Left ventricle myocardium inferior (tissue), 1 donor: Measurements from ENCODE around the gene SMLR1. TPM values are rescaled to one million over a fixed set of nuclear protein-coding genes. Genes with fewer than 3 reads are reported as not detected.

Experiments
- DNase-seq: peaks from one replicate; pipeline ENCODE4 v3.0.0-alpha.2; 2020
- H3K27ac ChIP-seq: fragments of 200-600 bp; replicated peaks from 2 replicates; pipeline ENCODE4 v1.8.0; 2021
- H3K27me3 ChIP-seq: fragments of 200-600 bp; 2 replicates; pipeline ENCODE4 v1.8.0; 2021; ENCODE audit warnings: low read depth
- H3K36me3 ChIP-seq: fragments of 200-600 bp; 2 replicates; pipeline ENCODE4 v1.8.0; 2021
- H3K4me1 ChIP-seq: fragments of 200-600 bp; 2 replicates; pipeline ENCODE4 v1.8.0; 2021
- H3K4me3 ChIP-seq: fragments of 200-600 bp; 2 replicates; pipeline ENCODE4 v1.8.0; 2021; ENCODE audit warnings: mild to moderate bottlenecking, moderate library complexity
- H3K9me3 ChIP-seq: fragments of 200-600 bp; replicated peaks from 2 replicates; pipeline ENCODE4 v1.8.0; 2021
- CTCF ChIP-seq: fragments of 200-600 bp; IDR thresholded peaks from 2 replicates; pipeline ENCODE4 v1.8.0; 2021; ENCODE audit warnings: antibody characterized with exemption, mild to moderate bottlenecking, borderline replicate concordance
- intact Hi-C: fragments of 100-400 bp; cut with micrococcal nuclease; formaldehyde crosslinking; loops from one replicate; pipeline ENCODE4 v1.11.0; 2022
- total RNA-seq: library from RNA; stranded (reverse); fragmentation: NEBNext Ultra II Directional; extraction: Animal tissue kit (Norgen Biotek cat#: 25700); gene quantifications from one replicate; pipeline ENCODE4 v1.2.1, GENCODE V29; 2021
- donor health status: DM: no; HTN: yes; CAD: no; lungs with severe emphysema.

Gene SMLR1
- total RNA-seq, 1 donor from 2014 or later: not detected

- peaks cover 59% of the 10 kb centered on the region for H3K36me3 ChIP-seq
- DNase-seq: no peak
- no peak for TF ChIP-seq CTCF
- no peak overlapping the region for H3K4me3 ChIP-seq
- no peaks in the 10 kb centered on the region for H3K27me3 ChIP-seq
- no peak overlapping the region for H3K27ac ChIP-seq
- H3K9me3 ChIP-seq: no peaks in the 10 kb centered on the region
- H3K4me1 ChIP-seq: peaks cover 4% of the 10 kb centered on the region
- intact Hi-C loops: no loop called here
Measured at GRCh38 chr6:130858498-130859160, 31.4 kb downstream of the SMLR1 start.

GRCh38 chr6:130859161-130859867, 32.1 kb downstream of the SMLR1 start:
- no peak for DNase-seq
- TF ChIP-seq CTCF: no peak
- H3K27ac ChIP-seq: no peak overlapping the region
- no peaks in the 10 kb centered on the region for H3K27me3 ChIP-seq
- H3K4me1 ChIP-seq: no peaks in the 10 kb centered on the region
- intact Hi-C loops: no loop called here
- no peak overlapping the region for H3K4me3 ChIP-seq
- H3K9me3 ChIP-seq: no peaks in the 10 kb centered on the region
- H3K36me3 ChIP-seq: peaks cover 65% of the 10 kb centered on the region

- intact Hi-C loops: no loop called here
- no peaks in the 10 kb centered on the region for H3K4me1 ChIP-seq
- peaks cover 71% of the 10 kb centered on the region for H3K36me3 ChIP-seq
Measured at GRCh38 chr6:130862370-130862769, 35.2 kb downstream of the SMLR1 start.

DNA sequence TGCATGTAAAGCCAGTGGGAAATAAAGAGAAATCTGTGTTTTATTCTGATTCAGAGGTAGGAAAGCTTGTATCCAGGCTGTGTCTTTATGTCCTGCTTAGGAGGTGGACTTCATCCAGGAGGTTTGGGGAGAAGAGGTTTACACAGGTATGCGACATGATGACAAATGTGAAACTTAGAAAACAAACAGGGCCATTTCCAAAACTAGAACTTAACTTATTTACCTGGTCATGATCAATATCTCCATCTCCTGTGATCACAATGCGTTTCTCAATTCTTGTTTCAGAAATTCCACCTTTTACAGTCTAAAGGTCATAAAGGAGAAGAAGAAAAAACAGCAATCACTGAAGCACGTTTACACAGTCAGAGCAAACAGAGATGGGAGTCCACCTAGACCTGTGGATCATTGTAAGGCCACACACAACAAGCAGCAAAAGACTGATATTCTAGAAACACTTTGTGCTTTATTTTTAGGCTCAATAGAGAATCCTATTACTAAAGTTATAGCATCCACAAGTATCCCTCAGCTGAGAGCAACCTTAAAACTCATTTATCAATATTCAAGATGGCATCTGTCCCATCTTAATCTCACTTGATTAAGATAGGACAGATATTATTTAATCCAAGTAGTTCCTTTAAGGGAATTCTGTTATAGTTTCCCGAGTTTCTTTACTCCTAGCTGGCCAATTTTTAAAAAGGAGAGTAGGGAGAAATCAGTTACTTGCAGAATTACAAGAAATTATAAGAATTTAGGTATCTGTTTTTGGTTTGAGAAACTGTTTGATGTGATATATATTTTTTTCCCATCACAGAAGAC, 36.4 kb downstream of the SMLR1 start:
- no peak for DNase-seq
- H3K36me3 ChIP-seq: peaks cover 64% of the 10 kb centered on the region

More at GRCh38 chr6:130862370-130862769, 35.2 kb downstream of the SMLR1 start:
- no peak for TF ChIP-seq CTCF
- no peak overlapping the region for H3K4me3 ChIP-seq
- DNase-seq: no peak
- H3K9me3 ChIP-seq: no peaks in the 10 kb centered on the region
- H3K27me3 ChIP-seq: no peaks in the 10 kb centered on the region
- H3K27ac ChIP-seq: no peak overlapping the region

More for the DNA sequence above, 36.4 kb downstream of the SMLR1 start:
- Histone ChIP-seq H3K4me3 (no peak overlapping the region), H3K4me1 (no peaks in the 10 kb centered on the region), H3K27me3 (no peaks in the 10 kb centered on the region), H3K9me3 (no peaks in the 10 kb centered on the region), H3K27ac (no peak overlapping the region)
- no peak for TF ChIP-seq CTCF
- intact Hi-C loops: no loop called here
